Fibroblast of villous mesenchyme (primary cell): Measurements from ENCODE around the gene UBAC1. TPM values are rescaled to one million over a fixed set of nuclear protein-coding genes. Genes with fewer than 3 reads are reported as not detected.
"Not testable (repeated sequence)": the region's sequence is repeated elsewhere in the genome, so short reads cannot be mapped to it uniquely, and the experiment has no call there.

ENCODE experiments used
- DNase-seq: peaks from one replicate; pipeline ENCODE4 v3.0.0-alpha.2; 2010; ENCODE audit warnings: low read depth
- H3K4me3 ChIP-seq: 2 replicates; pipeline ENCODE4 v1.5.1; 2011; ENCODE audit warnings: low read depth, mild to moderate bottlenecking, low read length
- CTCF ChIP-seq: IDR thresholded peaks from 2 replicates; pipeline ENCODE4 v1.5.1; 2012; ENCODE audit warnings: low read depth, mild to moderate bottlenecking, low read length; ENCODE audit not compliant: insufficient read depth
- total RNA-seq: library from RNA; depleted of rRNA; stranded (reverse); fragments of >200 nt; gene quantifications from 2 replicates; pipeline ENCODE4 v1.2.3, GENCODE V29; 2012

The UBAC1 gene
- total RNA-seq, 1 donor: 27.6 TPM

GRCh38 chr9:135924628-135925338, 36.4 kb downstream of the UBAC1 start:
- no peak for TF ChIP-seq CTCF
- no peak for DNase-seq

GRCh38 chr9:135923508-135923907, 37.7 kb downstream of the UBAC1 start:
- TF ChIP-seq CTCF: no peak
- no peak for DNase-seq
- H3K4me3 ChIP-seq: no peak overlapping the region

More at GRCh38 chr9:135924628-135925338, 36.4 kb downstream of the UBAC1 start:
- H3K4me3 ChIP-seq: no peak overlapping the region

DNA sequence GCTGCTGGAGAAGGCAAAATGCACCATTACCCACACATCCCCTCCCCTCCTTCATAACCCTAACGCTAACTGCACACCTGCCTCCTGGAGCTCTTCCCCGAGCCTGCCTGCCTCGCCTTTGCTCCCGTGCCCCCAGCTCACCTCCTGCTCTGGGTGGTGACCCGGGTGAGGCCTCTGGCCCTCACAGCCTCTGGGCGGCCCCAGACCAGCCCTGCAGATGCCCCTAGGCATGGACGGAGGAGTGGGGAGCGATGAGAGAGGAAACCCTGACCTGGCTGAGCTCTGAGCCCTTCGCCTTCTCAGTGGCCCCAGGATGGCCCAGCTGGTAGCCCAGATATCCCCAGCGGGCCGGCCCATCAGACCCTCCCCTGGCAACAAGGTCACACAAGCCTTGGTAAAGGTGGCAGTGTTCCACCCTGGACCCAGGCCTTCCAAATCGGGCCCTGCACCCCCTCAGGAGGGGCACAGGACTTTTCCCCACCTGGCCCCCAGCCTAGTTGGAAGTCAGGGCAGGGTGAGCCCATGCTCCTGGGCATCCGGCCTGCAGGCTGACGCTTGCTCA, 39.3 kb downstream of the UBAC1 start:
- DNase-seq: no peak
- TF ChIP-seq CTCF: no peak
- no peak overlapping the region for H3K4me3 ChIP-seq

GRCh38 chr9:135920973-135921585, 40.1 kb downstream of the UBAC1 start:
- no peak for DNase-seq
- no peak for TF ChIP-seq CTCF
- H3K4me3 ChIP-seq: no peak overlapping the region

DNA sequence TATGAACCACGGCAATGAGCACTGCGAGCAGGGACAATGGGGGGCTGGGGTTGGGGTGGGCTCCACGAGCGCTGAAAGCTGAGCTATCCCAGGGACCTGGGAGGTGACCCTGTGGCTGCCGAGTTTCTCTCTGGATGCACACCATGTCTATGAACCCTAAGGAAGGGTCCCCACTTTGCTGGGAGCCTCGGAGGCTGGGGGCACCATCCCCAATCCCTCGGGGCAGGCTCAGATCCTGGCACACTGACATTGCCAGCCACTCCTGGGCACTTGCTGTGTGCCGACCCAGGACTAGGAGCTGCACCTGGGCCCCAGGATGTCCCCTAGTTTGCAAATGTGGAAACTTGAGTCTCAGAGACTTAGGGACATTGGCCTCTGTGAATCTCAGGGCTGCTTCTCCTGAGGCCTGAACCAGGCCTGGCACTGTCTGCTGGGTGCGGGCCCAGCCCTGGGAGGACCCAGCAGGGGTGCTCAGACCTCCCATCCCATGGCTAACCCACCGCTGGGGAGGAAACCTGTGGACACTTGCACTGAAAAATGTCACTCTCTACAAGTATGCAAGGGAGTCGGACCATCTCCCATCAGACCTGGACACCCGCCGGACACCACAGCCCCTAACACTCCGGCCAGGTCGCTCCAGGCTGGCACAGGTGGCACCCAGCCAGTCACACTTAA, 40.8 kb downstream of the UBAC1 start:
- no peak for TF ChIP-seq CTCF

DNA sequence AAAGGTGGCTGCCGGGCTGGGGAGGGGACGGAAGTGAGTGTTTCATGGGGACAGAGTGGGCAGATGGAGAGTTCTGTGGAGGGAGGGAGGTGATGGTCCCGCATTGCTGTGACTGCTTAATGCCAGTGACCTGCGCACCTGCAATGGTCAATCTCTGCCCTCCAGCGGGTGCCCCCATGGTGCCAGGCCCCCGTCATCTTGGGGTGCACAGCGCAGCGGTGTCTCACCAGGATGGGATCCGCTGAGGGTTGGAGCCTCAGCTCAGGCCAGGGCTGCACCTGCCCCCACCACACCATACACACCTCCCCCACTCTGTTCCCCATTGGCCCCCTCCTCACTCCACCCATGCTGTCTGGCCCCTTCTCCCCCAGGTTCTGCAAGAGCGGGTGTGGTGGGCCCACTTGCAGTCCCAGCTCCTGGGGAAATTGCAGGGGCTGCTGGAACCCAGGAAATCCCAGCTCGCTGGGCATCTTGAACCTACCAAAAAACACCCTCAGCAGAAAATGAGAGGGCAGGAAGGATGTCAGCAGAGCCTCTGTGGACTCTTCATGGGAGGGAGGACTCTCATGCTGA, 41.8 kb downstream of the UBAC1 start:
- no peak for TF ChIP-seq CTCF

More for the DNA sequence above, 40.8 kb downstream of the UBAC1 start:
- H3K4me3 ChIP-seq: no peak overlapping the region
- DNase-seq: no peak

DNA sequence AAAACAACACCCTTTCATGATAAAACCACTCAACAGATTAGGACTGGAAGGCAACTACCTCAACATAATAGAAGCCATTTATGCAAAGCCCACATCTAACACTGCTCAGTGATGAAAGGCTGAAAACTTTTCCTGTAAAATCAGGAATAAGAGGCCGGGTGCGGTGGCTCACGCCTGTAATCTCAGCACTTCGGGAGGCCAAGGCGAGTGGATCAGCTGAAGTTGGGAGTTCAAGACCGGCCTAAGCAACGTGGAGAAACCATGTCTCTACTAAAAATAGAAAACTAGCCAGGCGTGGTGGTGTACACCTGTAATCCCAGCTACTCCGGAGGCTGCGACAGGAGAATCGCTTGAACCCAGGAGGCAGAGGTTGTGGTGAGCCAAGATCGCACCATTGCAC, 44.9 kb downstream of the UBAC1 start:
- not testable (repeated sequence) for DNase-seq, H3K4me3 ChIP-seq

More for the DNA sequence above, 41.8 kb downstream of the UBAC1 start:
- no peak overlapping the region for H3K4me3 ChIP-seq
- DNase-seq: no peak
